ENCODE data around the gene SRP72.
A peak's percentile ranks its signal among the peaks of the same experiment; 100 is the strongest.

The SRP72 gene

GRCh38 chr4:56530269-56531148, 63.1 kb downstream of the SRP72 start:
- Histone ChIP-seq H3K9me3 (ENCODE audit: severe bottlenecking) (no peaks in the 10 kb centered on the region), H3K27me3 (ENCODE audit: insufficient read depth, low read depth, severe bottlenecking) (no peaks in the 10 kb centered on the region), H3K36me3 (no peaks in the 10 kb centered on the region), H3K27ac (no peak overlapping the region), H3K4me3 (ENCODE audit: low read depth, low read length) (peak overlapping the region; percentile 71)
- peak; percentile 88 for DNase-seq
- TF ChIP-seq CTCF (IDR thresholded peaks at IDR 0.05; ENCODE audit: low read depth, low read length), result no peak

- Histone ChIP-seq H3K4me3 (ENCODE audit: low read depth, low read length) (no peak overlapping the region), H3K9me3 (ENCODE audit: severe bottlenecking) (no peaks in the 10 kb centered on the region), H3K27ac (no peak overlapping the region), H3K27me3 (ENCODE audit: insufficient read depth, low read depth, severe bottlenecking) (no peaks in the 10 kb centered on the region), H3K36me3 (no peaks in the 10 kb centered on the region)
- no peak for TF ChIP-seq CTCF (IDR thresholded peaks at IDR 0.05; ENCODE audit: low read depth, low read length)
- no peak for DNase-seq
Measured at GRCh38 chr4:56531149-56531770, 63.8 kb downstream of the SRP72 start.

- no peak for TF ChIP-seq CTCF (IDR thresholded peaks at IDR 0.05; ENCODE audit: low read depth, low read length)
- Histone ChIP-seq H3K27ac (no peak overlapping the region), H3K27me3 (ENCODE audit: insufficient read depth, low read depth, severe bottlenecking) (no peaks in the 10 kb centered on the region), H3K36me3 (no peaks in the 10 kb centered on the region), H3K9me3 (ENCODE audit: severe bottlenecking) (no peaks in the 10 kb centered on the region), H3K4me3 (ENCODE audit: low read depth, low read length) (no peak overlapping the region)
- DNase-seq, result no peak
Measured at GRCh38 chr4:56531823-56532222, 64.4 kb downstream of the SRP72 start.

GRCh38 chr4:56532239-56532638, 64.8 kb downstream of the SRP72 start:
- H3K27ac ChIP-seq, result no peak overlapping the region
- no peak overlapping the region for H3K4me3 ChIP-seq (ENCODE audit: low read depth, low read length)
- H3K9me3 ChIP-seq (ENCODE audit: severe bottlenecking), result no peaks in the 10 kb centered on the region
- TF ChIP-seq CTCF (IDR thresholded peaks at IDR 0.05; ENCODE audit: low read depth, low read length), result no peak
- DNase-seq, result no peak
- H3K36me3 ChIP-seq, result no peaks in the 10 kb centered on the region
- no peaks in the 10 kb centered on the region for H3K27me3 ChIP-seq (ENCODE audit: insufficient read depth, low read depth, severe bottlenecking)

GRCh38 chr4:56535915-56536314, 68.5 kb downstream of the SRP72 start:
- no peak for TF ChIP-seq CTCF (IDR thresholded peaks at IDR 0.05; ENCODE audit: low read depth, low read length)
- H3K27ac ChIP-seq, result no peak overlapping the region
- no peak for DNase-seq
- no peak overlapping the region for H3K4me3 ChIP-seq (ENCODE audit: low read depth, low read length)
- no peaks in the 10 kb centered on the region for H3K27me3 ChIP-seq (ENCODE audit: insufficient read depth, low read depth, severe bottlenecking)
- H3K36me3 ChIP-seq, result no peaks in the 10 kb centered on the region
- no peaks in the 10 kb centered on the region for H3K9me3 ChIP-seq (ENCODE audit: severe bottlenecking)
